AG04450 (cell line): ENCODE results near the gene PPME1. TPM values are rescaled to one million over a fixed set of nuclear protein-coding genes. Genes with fewer than 3 reads are reported as not detected.

Experiments
- CTCF ChIA-PET: fragments of 300-600, 350-600 bp; formaldehyde crosslinking; extraction: SDS; loops from one replicate; lab custom pipeline; 2022; ENCODE audit warnings: antibody characterized with exemption, inconsistent platforms; lab: Charles Lee
- POLR2A ChIA-PET: fragments of 350-600 bp; formaldehyde crosslinking; extraction: SDS; loops from one replicate; lab custom pipeline; 2021; ENCODE audit warnings: antibody characterized with exemption, inconsistent platforms; lab: Yijun Ruan, JAX
- DNase-seq: peaks from one replicate; pipeline ENCODE4 v3.0.0-alpha.2; 2011; ENCODE audit warnings: low read depth, low spot score
- H3K27ac ChIP-seq: one replicate; pipeline ENCODE4 v1.5.1; 2012; ENCODE audit warnings: low read depth, low read length, control low read depth
- H3K27me3 ChIP-seq: one replicate; pipeline ENCODE4 v1.6.0; 2012; ENCODE audit warnings: low read length; ENCODE audit not compliant: control insufficient read depth, insufficient read depth
- H3K4me3 ChIP-seq: 2 replicates; pipeline ENCODE4 v1.5.1; 2011; ENCODE audit warnings: mild to moderate bottlenecking, low read depth, low read length, control low read depth
- H3K9me3 ChIP-seq: 2 replicates; pipeline ENCODE4 v1.5.1; 2012; ENCODE audit warnings: low read length; ENCODE audit not compliant: control insufficient read depth, insufficient read depth
- CTCF ChIP-seq: IDR thresholded peaks from 2 replicates; pipeline ENCODE4 v1.5.1; 2011; ENCODE audit warnings: low read depth, low read length, control low read depth, inconsistent platforms
- polyA plus RNA-seq: library from polyadenylated mRNA; depleted of rRNA; stranded (reverse); fragments of >200 nt; gene quantifications from 2 replicates; pipeline ENCODE4 v1.2.3, GENCODE V29; 2011

Gene PPME1
- polyA plus RNA-seq, 1 experiment, result 59.6 TPM

- H3K4me3 ChIP-seq, result no peak overlapping the region
- POLR2A ChIA-PET, result interaction anchor here (1.0 to 1.2 kb wide), 2 partner anchors 12 to 21 kb away, joined by 3 to 4 read pairs; no protein-coding TSS in a partner anchor
- TF ChIP-seq CTCF, result no peak
- H3K9me3 ChIP-seq, result peaks cover 3% of the 10 kb centered on the region; the same call in 1 of the 2 replicates
- peak; percentile 55 for DNase-seq
- no peaks in the 10 kb centered on the region for H3K27me3 ChIP-seq
- CTCF ChIA-PET, result interaction anchor here (1.1 to 2.3 kb wide), 5 partner anchors 60 to 195 kb away, joined by 4 to 11 read pairs (median 7); no protein-coding TSS in a partner anchor
- H3K27ac ChIP-seq, result peak overlapping the region; percentile 31
Measured at GRCh38 chr11:74257959-74258553, 87.0 kb downstream of the PPME1 start.

- POLR2A ChIA-PET, result no interaction called here
- no peak for DNase-seq
- CTCF ChIA-PET, result no interaction called here
- H3K27ac ChIP-seq, result no peak overlapping the region
- no peak for TF ChIP-seq CTCF
- no peak overlapping the region for H3K4me3 ChIP-seq
- H3K27me3 ChIP-seq, result no peaks in the 10 kb centered on the region
- H3K9me3 ChIP-seq, result peaks cover 3% of the 10 kb centered on the region; the same call in 1 of the 2 replicates
Measured at GRCh38 chr11:74262725-74263124, 91.6 kb downstream of the PPME1 start.

GRCh38 chr11:74265256-74265655 is 94.2 kb downstream of the PPME1 start:
- no peak overlapping the region for H3K27ac ChIP-seq
- no peak for DNase-seq
- ChIA-PET POLR2A (no interaction called here), CTCF (interaction anchor here (3.0 kb wide), 1 partner anchor 10 kb away, joined by 13 read pairs; no protein-coding TSS in a partner anchor)
- peaks cover 3% of the 10 kb centered on the region; the same call in 1 of the 2 replicates for H3K9me3 ChIP-seq
- H3K27me3 ChIP-seq, result no peaks in the 10 kb centered on the region
- H3K4me3 ChIP-seq, result no peak overlapping the region
- no peak for TF ChIP-seq CTCF

- no peak for TF ChIP-seq CTCF
- H3K4me3 ChIP-seq, result no peak overlapping the region
- CTCF ChIA-PET, result interaction anchor here (1.0 kb wide), 2 partner anchors 11 to 54 kb away, joined by 3 to 4 read pairs; no protein-coding TSS in a partner anchor
- no peak overlapping the region for H3K27ac ChIP-seq
- no peak for DNase-seq
- no peaks in the 10 kb centered on the region for H3K9me3 ChIP-seq
- no peaks in the 10 kb centered on the region for H3K27me3 ChIP-seq
- POLR2A ChIA-PET, result no interaction called here
Measured at GRCh38 chr11:74267014-74267413, 95.9 kb downstream of the PPME1 start.

GRCh38 chr11:74268456-74268855 is 97.4 kb downstream of the PPME1 start:
- no peak for TF ChIP-seq CTCF
- ChIA-PET POLR2A (interaction anchor here (2.4 kb wide), 1 partner anchor 10 kb away, joined by 22 read pairs; no protein-coding TSS in a partner anchor), CTCF (interaction anchor here (1.0 to 4.1 kb wide), 4 partner anchors 13 to 184 kb away, joined by 3 to 30 read pairs (median 5); no protein-coding TSS in a partner anchor)
- Histone ChIP-seq H3K27me3 (no peaks in the 10 kb centered on the region), H3K9me3 (no peaks in the 10 kb centered on the region), H3K4me3 (no peak overlapping the region), H3K27ac (no peak overlapping the region)
- no peak for DNase-seq
